Activated naive CD8-positive, alpha-beta T cell treated with anti-CD3 and anti-CD28 coated beads for 36 hours (primary cell): ENCODE measurements around the gene CTCFL. TPM values are rescaled to one million over a fixed set of nuclear protein-coding genes. Genes with fewer than 3 reads are reported as not detected.

Experiments
- DNase-seq: peaks from one replicate; pipeline ENCODE4 v3.0.0; 2021
- H3K27ac Mint-ChIP-seq: one replicate; pipeline ENCODE4 v1.8.0; 2022; ENCODE audit warnings: mild to moderate bottlenecking, moderate library complexity, mixed read lengths
- H3K27me3 Mint-ChIP-seq: one replicate; pipeline ENCODE4 v1.8.0; 2022; ENCODE audit warnings: mild to moderate bottlenecking, mixed read lengths
- H3K36me3 Mint-ChIP-seq: one replicate; pipeline ENCODE4 v1.8.0; 2021; ENCODE audit warnings: mild to moderate bottlenecking, mixed read lengths
- H3K4me1 Mint-ChIP-seq: one replicate; pipeline ENCODE4 v1.8.0; 2021; ENCODE audit warnings: mixed read lengths
- H3K4me3 Mint-ChIP-seq: one replicate; pipeline ENCODE4 v1.8.0; 2022; ENCODE audit warnings: mild to moderate bottlenecking, moderate library complexity, mixed read lengths
- H3K9me3 Mint-ChIP-seq: one replicate; pipeline ENCODE4 v1.8.0; 2022; ENCODE audit warnings: mixed read lengths
- total RNA-seq, 2 experiments: library from RNA; stranded (reverse); gene quantifications; one replicate each; pipeline ENCODE4 v1.2.3, GENCODE V29; 2021

The CTCFL gene
- total RNA-seq, 2 experiments from 2014 or later = not detected

DNA sequence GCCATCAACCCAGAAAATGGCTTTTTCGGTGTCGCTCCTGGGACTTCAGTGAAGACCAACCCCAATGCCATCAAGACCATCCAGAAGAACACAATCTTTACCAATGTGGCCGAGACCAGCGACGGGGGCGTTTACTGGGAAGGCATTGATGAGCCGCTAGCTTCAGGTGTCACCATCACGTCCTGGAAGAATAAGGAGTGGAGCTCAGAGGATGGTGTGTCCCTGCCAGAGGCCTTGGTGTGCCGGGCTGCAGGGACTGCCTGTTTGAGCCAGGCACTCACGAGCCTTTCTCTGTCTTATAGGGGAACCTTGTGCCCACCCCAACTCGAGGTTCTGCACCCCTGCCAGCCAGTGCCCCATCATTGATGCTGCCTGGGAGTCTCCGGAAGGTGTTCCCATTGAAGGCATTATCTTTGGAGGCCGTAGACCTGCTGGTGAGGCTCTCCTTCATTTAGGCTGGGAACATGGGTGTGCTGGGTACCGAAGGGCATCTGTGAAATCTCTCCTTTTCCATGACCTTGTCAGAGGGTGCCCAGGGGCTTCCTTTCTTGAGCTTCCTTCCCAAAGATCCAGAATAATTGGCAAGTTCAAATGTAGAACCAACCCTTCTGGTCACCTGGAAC lies 39.4 kb upstream of the CTCFL start:
- Mint-ChIP-seq H3K9me3 (no peaks in the 10 kb centered on the region), H3K4me3 (no peak overlapping the region), H3K27ac (no peak overlapping the region), H3K4me1 (no peaks in the 10 kb centered on the region), H3K27me3 (peaks cover 14% of the 10 kb centered on the region), H3K36me3 (no peaks in the 10 kb centered on the region)
- DNase-seq = no peak

DNA sequence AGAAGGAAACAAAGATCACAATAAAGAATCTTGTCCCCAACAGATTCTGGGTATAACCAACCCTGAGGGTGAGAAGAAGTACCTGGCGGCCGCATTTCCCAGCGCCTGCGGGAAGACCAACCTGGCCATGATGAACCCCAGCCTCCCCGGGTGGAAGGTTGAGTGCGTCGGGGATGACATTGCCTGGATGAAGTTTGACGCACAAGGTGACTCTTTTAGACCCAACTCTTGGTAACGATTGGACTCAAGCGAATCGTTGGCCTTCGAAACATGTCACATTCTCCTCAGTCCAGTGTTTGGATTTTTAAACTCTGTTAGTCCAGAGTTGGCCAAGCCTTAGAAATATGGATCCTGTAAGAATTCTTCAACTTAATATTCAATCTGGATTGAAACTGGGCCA lies 38.6 kb upstream of the CTCFL start:
- H3K9me3 Mint-ChIP-seq = no peaks in the 10 kb centered on the region
- H3K4me3 Mint-ChIP-seq = no peak overlapping the region
- H3K27me3 Mint-ChIP-seq = peaks cover 11% of the 10 kb centered on the region
- no peaks in the 10 kb centered on the region for H3K4me1 Mint-ChIP-seq
- no peaks in the 10 kb centered on the region for H3K36me3 Mint-ChIP-seq
- no peak overlapping the region for H3K27ac Mint-ChIP-seq
- no peak for DNase-seq

DNA sequence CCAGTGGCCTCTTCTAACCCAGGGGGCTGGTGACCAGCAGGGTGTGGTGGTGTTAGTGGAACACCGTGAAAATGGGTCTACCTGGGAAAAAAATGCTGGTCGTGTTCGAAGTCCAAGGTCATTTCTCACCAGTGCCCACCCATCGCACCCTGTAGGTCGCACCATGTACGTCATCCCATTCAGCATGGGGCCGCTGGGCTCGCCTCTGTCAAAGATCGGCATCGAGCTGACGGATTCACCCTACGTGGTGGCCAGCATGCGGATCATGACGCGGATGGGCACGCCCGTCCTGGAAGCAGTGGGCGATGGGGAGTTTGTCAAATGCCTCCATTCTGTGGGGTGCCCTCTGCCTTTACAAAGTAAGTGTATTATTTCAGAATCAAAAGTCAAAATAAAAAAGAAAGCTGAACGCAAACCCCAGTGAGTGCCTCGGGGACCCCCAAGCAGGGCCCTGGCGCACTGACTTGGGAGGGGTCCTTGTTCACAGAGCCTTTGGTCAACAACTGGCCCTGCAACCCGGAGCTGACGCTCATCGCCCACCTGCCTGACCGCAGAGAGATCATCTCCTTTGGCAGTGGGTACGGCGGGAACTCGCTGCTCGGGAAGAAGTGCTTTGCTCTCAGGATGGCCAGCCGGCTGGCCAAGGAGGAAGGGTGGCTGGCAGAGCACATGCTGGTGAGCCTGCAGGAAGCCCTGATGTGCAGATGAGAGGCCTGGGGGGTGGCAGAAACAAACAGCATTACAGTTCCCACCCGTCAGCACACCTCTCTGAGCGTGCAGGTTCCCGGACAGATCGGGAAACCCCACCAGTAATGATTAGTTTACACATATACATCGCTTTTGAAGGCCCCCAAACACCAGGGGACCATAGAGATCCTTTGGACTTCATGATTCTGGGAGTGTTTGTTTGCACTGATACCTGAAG lies 37.9 kb upstream of the CTCFL start:
- H3K4me1 Mint-ChIP-seq = no peaks in the 10 kb centered on the region
- H3K27me3 Mint-ChIP-seq = peaks cover 8% of the 10 kb centered on the region
- DNase-seq = no peak
- no peak overlapping the region for H3K4me3 Mint-ChIP-seq
- H3K9me3 Mint-ChIP-seq = no peaks in the 10 kb centered on the region
- no peaks in the 10 kb centered on the region for H3K36me3 Mint-ChIP-seq
- no peak overlapping the region for H3K27ac Mint-ChIP-seq

DNA sequence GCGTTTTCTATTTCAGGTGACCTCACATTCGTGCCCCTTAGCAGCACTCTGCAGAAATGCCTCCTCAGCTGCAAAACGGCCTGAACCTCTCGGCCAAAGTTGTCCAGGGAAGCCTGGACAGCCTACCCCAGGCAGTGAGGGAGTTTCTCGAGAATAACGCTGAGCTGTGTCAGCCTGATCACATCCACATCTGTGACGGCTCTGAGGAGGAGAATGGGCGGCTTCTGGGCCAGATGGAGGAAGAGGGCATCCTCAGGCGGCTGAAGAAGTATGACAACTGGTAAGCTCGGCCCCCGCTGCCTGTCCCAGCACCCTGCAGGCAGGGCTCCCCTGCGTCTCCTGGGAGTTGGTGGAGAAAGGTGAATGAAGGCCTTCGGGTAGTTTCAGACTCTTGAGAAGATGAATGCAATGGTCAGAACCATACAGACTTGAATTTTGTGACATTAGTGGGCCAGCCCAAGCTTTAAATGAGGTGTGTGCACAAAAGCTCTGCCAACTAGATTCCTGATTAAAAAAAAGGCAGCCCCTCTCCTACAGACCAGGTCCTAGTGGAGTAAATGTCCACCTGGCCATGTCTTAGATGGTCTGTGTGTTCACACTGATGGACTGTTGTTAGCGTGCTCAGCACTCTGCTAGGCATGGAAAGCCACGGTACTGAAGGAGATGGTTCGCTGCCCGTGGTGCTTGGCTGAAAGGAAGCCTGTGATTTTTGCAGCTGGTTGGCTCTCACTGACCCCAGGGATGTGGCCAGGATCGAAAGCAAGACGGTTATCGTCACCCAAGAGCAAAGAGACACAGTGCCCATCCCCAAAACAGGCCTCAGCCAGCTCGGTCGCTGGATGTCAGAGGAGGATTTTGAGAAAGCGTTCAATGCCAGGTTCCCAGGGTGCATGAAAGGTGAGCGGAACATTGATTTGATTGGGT lies 36.7 kb upstream of the CTCFL start:
- Mint-ChIP-seq H3K27me3 (peaks cover 11% of the 10 kb centered on the region), H3K36me3 (no peaks in the 10 kb centered on the region), H3K4me1 (no peaks in the 10 kb centered on the region), H3K9me3 (no peaks in the 10 kb centered on the region), H3K4me3 (no peak overlapping the region), H3K27ac (no peak overlapping the region)
- no peak for DNase-seq

DNA sequence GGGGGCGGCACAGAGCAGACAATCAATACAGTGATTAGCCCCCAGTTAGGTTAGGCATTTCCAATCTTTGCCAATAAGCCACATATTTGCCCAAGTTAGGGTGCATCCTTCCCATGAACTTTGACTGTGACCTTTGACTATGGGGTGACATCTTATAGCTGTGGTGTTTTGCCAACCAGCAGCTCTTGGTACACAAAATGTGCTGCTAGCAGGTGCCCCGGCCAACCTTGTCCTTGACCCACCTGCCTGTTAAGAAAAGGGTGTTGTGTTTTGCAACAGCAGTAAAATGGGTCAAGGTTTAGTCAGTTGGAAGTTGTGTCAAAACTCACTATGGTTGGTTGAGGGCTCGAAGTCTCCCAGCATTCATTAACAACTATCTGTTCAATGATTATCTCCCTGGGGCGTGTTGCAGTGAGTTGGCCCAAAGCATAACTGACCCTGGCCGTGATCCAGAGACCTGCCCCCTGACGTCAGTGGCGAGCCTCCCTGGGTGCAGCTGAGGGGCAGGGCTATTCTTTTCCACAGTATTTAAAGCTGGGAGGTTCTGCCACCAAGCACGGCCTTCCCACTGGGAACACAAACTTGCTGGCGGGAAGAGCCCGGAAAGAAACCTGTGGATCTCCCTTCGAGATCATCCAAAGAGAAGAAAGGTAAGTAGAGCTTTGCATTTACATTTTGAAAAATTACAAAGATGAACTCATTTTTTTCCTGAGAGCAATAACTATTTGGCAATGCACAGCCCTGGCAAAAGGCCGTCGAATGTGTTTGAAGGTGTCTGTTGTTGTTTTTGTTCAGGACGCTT lies 35.8 kb upstream of the CTCFL start, which contains the start of gene PCK1:
PCK1 (plus strand) TSS at position 557 of the 802 bp plus-strand sequence. CDS start 302 bp downstream, outside the sequence.
- H3K27me3 Mint-ChIP-seq = peaks cover 19% of the 10 kb centered on the region
- H3K27ac Mint-ChIP-seq = no peak within 1 kb of the TSS
- H3K4me1 Mint-ChIP-seq = no peaks in the 10 kb centered on the region
- no peak within 1 kb of the TSS for H3K4me3 Mint-ChIP-seq
- H3K9me3 Mint-ChIP-seq = no peaks in the 10 kb centered on the region
- DNase-seq = no peak
- no peaks in the 10 kb centered on the region for H3K36me3 Mint-ChIP-seq

DNA sequence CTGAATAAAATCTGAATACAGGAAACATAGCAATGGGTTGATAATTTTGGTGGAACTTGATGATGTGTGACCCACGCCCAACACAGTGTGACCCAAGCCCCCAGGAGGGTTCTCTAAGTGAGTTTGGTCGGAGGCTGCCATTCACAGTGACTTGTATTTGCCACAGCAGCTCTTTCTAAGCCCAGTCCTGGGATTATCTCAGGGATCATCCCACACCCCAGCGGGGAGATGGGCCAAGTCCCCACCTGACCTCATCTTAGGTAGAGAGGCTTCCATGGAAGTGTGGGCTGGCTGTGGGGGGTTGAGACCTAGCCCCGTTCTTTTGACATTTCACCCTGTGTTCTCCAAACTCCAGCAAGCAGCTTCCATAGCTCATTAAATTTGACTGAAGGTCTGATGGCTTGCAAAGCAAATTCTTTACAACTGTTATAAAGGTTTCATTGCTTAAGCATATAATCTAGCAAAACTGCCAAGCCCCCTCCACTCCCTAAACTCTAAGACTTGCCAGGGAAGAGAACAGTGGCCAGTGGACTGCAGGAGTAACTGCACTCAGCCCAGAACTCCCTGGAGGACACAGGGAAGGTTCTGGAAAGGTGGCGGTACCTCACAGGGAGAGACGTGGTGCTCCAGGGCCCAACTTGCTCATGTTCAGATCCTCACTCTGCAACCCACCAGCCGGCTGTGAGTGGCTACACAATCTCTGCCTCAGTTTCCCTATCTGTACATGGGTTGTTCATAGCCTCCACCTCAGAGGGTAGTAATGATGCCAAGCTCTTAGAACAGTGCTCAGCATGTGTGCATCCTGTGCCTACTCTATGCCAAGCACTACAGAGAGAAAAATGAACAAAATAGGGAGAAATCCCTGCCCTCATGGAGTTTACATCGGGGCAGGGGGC lies 35.0 kb upstream of the CTCFL start:
- no peak overlapping the region for H3K4me3 Mint-ChIP-seq
- H3K36me3 Mint-ChIP-seq = no peaks in the 10 kb centered on the region
- DNase-seq = no peak
- H3K27me3 Mint-ChIP-seq = peaks cover 19% of the 10 kb centered on the region
- no peaks in the 10 kb centered on the region for H3K9me3 Mint-ChIP-seq
- no peaks in the 10 kb centered on the region for H3K4me1 Mint-ChIP-seq
- no peak overlapping the region for H3K27ac Mint-ChIP-seq

DNA sequence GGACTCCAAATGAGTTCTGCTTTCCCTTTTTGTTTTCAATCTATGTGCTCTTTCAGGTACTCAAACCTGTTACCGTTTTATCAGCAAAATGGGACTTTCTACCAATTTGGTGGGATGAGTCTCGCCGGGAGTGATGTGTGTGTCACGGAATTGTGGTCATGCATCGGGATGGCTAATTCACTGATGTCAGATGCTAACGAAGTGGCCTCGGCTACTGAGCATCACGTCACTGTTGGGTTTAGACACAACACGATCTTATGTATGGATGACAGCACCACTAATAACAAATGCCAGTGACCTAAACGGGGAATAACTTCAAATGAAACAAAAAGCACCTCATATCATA lies 34.3 kb upstream of the CTCFL start:
- H3K27me3 Mint-ChIP-seq = peaks cover 19% of the 10 kb centered on the region
- H3K4me1 Mint-ChIP-seq = no peaks in the 10 kb centered on the region
- H3K4me3 Mint-ChIP-seq = no peak overlapping the region
- no peak overlapping the region for H3K27ac Mint-ChIP-seq
- H3K36me3 Mint-ChIP-seq = no peaks in the 10 kb centered on the region
- H3K9me3 Mint-ChIP-seq = no peaks in the 10 kb centered on the region
- DNase-seq = no peak

DNA sequence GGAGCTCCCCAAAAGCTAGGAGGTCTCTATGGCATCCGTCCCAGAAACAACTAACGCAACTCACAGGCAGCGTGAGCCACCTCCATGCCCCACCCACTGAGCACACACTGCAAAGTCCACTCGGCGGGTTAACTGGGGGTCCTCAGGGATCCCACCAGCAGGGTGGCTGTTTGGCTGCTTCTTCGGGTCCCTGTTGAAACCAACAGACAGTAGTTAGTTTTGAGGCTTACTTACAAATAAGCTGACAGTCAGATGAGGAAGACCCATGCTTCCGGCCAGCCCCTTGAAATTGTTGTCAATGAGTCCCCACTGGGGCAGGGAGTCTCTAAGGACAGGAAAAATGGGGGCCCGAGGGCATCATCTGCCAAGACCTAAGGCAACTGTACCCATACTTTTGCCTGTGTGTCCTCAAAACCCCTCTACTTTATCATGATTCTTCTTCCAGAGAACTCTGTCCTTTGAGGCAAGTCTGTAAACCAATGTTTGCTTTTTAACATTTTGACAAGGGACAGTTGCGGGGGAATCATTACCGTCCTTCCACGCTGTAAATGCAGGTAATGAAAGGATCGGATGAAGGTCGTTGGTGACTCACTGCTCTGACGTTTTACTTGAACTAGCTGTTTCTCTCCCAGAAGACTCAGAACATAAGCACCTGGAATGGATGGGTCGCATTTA lies 33.8 kb upstream of the CTCFL start:
- Mint-ChIP-seq H3K36me3 (no peaks in the 10 kb centered on the region), H3K27me3 (peaks cover 19% of the 10 kb centered on the region), H3K4me1 (no peaks in the 10 kb centered on the region), H3K4me3 (no peak overlapping the region), H3K27ac (no peak overlapping the region), H3K9me3 (no peaks in the 10 kb centered on the region)
- no peak for DNase-seq

DNA sequence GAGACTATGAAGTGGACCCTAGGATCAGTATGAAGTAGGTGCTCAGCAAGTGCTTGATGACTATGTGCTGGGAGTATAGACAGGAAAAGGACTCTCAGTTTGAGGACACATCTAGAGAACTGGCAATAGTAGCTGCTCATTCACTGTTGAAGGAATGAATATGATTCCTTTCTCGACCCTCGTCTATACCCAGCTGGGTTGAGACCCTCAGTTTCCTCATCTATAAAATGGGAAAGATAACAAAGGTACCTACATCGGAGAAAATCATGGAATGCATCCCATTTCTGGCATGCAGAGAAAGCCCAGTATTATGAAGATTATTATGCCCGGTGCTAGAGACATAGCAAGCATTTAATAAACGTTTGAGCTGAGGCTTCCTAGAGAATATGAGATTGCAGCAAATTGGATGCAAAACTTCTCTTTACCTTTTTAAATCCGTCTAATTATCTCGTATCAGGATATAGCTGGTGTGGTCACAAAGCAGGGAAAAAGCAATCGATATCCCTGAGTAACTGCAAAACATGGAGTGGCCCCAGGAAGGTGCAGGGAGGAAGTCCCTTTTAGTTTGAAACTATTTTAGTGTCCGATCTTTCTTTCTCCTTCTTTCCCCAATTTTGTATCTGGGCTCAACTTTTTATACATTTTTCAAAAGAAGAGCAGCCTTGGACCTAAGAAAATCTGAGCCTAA lies 33.1 kb upstream of the CTCFL start:
- peaks cover 19% of the 10 kb centered on the region for H3K27me3 Mint-ChIP-seq
- H3K36me3 Mint-ChIP-seq = no peaks in the 10 kb centered on the region
- no peak overlapping the region for H3K27ac Mint-ChIP-seq
- H3K4me3 Mint-ChIP-seq = no peak overlapping the region
- no peaks in the 10 kb centered on the region for H3K9me3 Mint-ChIP-seq
- DNase-seq = no peak
- H3K4me1 Mint-ChIP-seq = no peaks in the 10 kb centered on the region

DNA sequence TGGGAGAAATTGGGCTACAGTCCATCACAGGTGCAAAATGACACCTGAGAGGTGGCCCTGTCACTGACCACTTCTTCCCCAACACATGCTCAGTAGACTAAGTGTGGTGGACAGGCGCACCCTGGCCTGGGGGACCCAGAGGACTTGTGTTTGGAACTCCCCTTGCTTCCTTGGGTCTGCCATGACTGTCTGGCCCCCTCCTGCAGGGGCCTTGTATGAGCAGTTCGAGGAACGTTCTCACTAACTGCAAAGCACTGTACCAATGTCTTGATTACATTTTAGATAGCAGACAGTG lies 32.0 kb upstream of the CTCFL start:
- Mint-ChIP-seq H3K4me1 (no peaks in the 10 kb centered on the region), H3K4me3 (no peak overlapping the region), H3K27ac (no peak overlapping the region), H3K27me3 (peaks cover 19% of the 10 kb centered on the region), H3K9me3 (no peaks in the 10 kb centered on the region), H3K36me3 (no peaks in the 10 kb centered on the region)
- DNase-seq = no peak

DNA sequence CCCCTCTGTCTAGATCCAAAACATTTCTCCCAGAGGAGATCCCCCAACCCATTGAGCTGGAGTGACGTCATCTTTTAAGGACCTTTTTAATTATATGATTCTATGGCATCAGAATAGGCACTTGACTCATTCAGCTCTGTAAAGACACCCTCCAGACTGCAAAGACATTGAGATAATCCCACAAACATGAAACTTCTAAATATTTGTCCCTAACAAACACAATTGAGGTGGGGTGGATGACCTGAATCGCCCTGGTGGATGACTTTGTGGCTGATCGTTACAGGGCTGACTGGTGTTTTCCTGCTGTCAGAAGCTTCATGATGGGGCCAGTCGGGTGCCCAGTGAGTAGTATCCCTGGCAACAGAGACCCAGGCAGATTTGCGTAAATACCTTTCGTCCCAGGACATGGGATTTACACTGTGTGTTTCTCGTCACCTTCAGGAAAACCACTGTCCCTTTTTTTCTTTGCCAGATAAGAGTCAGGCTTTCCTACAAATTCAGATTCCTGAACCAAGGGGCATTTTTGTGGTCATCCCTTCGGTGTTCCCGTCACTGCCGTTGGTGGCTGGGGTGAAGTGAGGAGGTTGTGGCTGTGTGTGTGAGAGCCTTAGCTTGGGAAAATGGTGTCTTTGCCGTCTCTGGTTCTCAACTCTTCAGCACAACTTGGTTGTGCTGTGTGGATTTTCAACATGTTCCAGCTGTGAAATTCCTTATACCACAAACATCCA lies 30.7 kb upstream of the CTCFL start:
- H3K9me3 Mint-ChIP-seq = no peaks in the 10 kb centered on the region
- no peaks in the 10 kb centered on the region for H3K4me1 Mint-ChIP-seq
- H3K36me3 Mint-ChIP-seq = no peaks in the 10 kb centered on the region
- H3K27ac Mint-ChIP-seq = no peak overlapping the region
- H3K4me3 Mint-ChIP-seq = no peak overlapping the region
- no peak for DNase-seq
- peaks cover 19% of the 10 kb centered on the region for H3K27me3 Mint-ChIP-seq

DNA sequence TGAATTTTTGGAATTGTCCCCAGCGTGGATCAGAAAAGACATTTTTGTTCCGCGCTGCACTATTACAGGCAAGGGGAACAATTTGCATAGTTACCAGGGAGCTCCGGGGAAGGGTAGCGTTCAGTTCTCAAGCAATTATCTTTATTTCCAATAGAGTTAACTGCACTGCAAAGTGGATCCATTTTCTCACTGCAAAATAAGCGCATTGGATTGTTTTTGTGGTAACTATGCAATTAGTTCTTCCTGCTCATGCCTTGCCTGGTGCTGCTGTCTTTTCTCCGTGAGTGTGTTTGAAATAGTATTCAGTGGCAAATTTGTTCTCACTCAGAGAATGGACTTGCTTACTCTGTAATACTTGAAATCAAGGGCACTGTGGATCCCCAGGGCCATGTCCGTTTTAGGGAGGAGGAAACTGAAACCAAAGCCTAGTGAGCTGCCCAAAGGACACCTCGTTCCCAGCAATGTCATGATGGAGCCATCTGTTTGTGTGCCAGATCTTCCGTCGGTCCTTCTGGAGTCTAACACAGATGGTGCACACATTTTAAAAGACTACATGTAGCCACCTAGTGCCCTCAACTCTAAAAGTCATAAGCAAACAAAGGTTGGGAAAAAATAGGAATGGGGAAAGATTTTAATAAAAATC lies 28.6 kb upstream of the CTCFL start:
- H3K4me1 Mint-ChIP-seq = no peaks in the 10 kb centered on the region
- no peaks in the 10 kb centered on the region for H3K36me3 Mint-ChIP-seq
- H3K9me3 Mint-ChIP-seq = no peaks in the 10 kb centered on the region
- no peak for DNase-seq
- H3K4me3 Mint-ChIP-seq = no peak overlapping the region
- peaks cover 18% of the 10 kb centered on the region for H3K27me3 Mint-ChIP-seq
- no peak overlapping the region for H3K27ac Mint-ChIP-seq
